NCI-H2227 (cell line): ENCODE data around the gene MCEE.
"Not testable (repeated sequence)": the region's sequence is repeated elsewhere in the genome, so short reads cannot be mapped to it uniquely, and the experiment has no call there.

ENCODE experiments used
- DNase-seq: peaks from one replicate; lab custom pipeline; 2025; ENCODE audit not compliant: unreplicated experiment; lab: John Stamatoyannopoulos, UW

MCEE gene

DNA sequence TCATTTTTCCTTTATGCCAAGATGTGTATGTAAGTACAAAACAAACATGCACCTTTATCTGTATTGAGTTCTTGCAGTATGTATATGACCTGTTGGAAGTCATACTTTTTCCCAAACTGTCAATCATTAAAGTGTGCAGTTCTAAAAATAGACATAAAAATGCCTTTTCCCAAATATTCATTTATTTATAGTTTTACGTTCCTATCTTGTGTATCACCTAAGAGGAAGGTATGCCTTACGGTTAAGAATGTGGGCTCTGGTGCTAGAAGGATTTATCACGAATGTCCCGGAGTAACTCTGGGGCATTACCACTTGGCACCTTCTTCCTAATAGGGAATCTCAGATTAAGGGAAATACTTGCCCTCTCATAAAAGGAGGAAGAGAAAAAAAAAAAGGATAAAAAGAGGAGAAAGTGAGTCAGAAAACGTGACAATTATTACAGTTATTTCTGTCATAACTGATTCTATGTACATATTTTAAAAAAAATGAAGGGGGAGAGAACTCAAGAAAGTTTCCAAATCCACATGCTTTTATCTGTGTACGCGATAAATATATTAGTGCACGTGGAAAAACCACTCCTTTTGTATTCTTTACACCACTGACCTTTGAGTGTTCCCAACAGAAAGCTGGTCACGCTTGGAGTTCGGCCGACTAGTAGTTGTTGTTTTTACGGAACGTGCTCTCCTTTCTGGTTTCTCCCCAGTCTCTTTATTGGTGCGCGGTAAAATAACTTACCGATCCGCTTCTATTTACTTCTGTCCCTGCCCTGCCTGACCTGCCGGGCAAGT lies 721 bp downstream of the MCEE start:
- DNase-seq = no peak

DNA sequence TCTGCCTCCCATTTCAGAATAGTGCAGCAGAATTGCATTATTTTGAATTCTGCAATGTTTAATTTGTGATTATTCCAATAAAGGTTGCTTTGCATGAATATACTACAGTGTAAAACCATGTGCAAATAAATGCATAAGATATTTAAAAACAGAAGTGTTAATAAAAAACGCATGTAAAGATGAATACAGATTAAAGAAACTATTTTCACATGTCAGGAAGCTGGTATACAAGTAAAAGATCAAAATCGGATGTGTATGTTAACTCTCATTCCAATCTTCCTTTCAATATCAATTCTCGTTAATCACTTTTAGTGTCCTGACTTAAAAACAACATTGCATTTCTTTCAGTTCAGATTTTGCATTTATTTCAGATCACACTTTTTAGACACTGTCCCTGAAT lies 3.1 kb downstream of the MCEE start:
- no peak for DNase-seq

DNA sequence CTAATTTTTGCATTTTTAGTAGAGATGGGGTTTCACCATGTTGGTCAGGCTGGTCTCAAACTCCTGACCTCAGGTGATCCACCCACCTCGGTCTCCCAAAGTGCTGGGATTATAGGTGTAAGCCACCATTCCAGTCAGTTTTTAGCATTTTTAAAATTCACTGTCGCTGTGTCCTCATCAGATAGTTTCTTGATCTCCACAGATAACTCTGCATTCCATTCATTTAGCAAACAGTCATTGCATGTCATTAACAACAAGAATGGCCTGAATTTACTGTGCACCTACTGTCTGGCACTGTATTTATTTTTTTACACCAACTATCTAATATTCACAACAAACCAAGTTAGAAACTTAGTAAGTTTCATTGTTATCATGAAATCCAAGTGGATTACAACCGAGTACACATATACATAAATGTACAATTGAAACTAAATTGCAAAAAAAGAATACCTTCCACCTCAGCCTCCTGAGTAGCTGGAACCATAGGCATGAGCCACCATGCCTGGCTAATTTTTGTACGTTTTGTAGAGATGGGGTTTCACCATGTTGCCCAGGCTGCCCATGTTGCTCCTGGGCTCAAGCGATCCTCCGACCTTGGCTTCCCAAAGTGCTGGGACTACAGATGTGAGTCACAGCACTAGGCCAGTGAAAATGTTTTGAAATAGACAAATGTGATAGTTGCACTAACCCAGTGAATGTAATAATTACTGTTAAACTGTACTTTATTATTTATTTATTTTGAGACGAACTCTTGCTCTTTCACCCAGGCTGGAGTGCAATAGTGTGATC lies 4.3 kb downstream of the MCEE start:
- no peak for DNase-seq

DNA sequence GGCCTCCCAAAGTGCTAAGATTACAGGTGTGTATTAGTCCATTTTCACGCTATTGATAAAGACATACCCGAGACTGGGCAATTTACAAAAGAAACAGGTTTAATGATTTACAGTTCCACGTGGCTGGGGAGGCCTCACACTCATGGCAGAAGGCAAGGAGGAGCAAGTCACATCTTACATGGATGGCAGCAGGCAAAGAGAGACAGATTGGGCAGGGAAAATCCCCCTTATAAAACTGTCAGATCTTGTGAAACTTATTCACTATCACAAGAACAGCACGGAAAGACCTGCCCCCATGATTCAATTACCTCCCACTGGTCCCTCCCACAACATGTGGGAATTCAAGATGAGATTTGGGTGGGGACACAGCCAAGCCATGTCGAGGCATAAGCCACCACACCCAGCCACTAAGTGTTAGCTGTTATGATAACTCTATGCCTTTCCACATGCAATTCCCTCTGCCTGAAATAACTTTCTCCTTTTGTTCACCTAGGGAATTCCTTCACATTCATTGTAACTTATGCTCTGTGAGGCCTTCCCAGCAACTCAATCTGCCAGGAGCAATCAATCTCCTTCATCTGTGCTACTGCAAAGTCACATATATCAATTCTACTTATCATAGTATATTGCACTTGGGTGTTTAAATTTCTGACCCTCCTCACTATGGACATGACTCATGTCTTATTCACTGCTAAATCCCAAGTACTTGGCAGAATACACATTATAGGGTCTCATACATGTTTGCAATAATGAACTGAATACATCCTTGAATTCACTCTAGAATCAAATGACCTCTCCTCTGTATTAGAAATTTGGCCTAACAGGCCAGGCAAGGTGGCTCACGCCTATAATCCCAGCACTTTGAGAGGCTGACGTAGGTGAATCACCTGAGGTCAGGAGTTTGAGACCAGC lies 7.4 kb downstream of the MCEE start:
- DNase-seq = no peak

DNA sequence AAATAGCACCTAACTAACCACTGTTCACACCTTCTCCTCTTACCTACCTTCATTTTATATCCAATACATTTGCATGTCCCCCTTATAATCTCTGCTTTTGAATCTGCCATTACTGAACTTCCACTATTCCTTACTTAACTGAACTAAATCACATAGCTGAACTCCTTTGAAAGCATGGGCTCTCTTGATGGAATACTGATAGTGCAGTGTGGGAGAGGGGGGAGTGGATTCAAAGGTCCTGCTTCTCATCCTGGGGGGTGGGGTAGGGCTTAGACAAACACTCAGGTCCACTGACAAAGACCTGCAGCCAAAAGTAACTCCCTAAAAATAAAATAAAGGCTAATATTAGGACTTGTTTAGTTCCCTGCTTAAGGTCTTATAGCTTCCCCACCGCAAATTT lies 8.6 kb downstream of the MCEE start:
- no peak for DNase-seq

DNA sequence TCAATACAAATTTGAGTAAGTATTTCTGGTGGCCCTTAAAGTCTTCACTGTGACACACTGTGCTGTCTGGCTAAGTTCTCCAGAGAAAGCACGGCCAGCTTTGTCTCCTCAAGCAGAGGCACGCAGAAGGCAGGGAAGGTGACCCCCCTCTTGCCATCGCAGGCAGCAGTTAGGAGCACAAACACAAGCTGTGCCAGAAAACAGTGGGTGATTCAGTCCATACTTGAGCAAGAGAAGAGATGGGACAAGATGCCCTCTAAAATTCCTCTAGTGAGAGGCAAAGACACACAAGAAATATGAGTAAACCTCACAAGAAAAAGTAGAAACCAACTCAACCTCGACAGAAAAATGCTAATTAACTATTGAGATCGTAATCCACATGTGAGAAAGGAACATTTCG lies 9.8 kb downstream of the MCEE start:
- DNase-seq = no peak

DNA sequence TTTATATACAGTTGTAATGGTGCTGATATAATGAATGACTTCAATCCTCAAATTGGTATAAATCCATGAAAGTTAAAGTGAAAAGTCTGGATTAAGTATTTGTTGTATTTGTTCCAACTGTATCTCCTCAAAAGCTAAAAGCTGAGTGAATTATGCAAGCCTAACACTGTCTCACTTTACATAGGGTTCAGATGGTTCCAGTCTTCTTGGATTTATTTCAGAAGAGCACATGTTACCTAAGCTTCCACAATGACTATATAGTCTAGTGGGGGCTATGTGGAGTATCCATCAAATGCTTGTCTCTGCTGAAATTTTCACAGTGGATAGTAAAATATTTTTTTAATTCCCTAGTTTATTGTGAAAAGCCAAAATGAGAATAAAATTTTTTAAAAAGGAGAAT lies 13.0 kb downstream of the MCEE start:
- DNase-seq = no peak

DNA sequence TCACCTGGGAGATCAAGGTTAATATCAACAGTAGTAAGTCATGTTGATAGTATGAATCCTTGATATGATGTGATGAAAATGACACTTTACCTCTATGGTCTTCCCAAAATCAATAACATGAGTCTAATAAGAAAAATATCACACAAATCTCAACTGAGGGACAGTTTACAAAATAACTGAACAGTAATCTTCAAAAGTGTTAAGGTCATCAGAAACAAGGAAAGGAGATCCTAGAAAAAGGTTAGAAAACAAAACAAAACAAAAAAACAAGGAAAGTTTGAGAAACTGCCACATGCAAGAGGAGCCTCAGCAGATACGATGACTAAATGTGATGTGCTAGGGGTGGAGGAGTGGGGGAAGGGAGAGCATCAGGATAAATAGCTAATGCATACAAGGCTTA lies 16.2 kb downstream of the MCEE start:
- DNase-seq = no peak

DNA sequence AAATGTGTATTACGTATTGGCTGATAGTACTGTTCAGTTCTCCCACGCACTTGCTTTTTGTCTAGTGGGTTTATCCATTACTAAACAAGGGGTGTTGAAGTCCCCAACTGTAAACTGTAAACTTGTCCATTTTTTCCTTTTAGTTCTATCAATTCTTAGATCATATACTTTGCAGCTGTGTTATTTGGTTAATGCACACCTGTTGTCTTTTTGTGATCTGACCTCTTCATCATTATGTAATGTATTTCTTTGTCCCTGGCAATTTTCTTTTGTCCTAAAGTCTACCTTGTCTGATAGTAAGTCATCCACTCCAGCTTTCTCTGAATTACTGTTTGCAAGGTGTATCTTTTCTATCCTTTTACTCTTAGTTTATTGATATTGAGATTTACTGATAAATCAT lies 21.9 kb downstream of the MCEE start:
- no peak for DNase-seq

DNA sequence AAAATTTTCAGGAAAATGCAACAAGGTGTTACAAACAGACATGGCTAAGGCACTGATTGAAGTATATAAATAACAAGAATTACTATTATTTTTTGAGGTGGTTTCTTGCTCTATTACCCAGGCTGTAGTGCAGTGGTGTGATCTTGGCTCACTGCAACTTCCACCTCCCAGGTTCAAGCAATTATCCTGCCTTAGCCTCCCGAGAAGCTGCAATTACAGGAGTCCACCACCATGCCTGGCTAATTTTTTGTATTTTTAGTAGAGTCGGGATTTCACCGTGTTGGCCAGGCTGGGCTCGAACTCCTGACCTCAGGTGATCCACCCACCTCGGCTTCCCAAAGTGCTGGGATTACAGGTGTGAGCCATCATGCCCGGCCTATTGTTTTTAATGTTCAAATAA lies 23.6 kb downstream of the MCEE start:
- not testable (repeated sequence) for DNase-seq

DNA sequence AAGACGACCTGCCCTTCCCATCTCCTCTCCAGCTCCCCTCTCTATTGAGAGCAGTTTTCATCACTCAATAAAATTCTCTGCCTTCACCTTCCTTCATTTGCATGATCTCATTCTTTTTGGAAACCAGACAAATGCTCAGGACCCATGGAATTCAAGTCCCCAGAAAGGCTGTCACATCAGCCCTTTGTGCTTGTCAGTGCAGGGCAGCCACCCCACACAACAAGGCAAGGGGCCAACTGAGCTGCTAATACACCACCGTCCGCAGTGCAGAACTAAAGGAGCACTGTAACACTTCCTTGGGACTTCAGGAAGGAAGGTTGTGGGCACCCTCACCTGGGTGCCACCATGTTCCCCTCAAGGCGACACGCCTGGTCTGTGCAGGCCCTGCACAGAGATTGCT lies 26.2 kb downstream of the MCEE start:
- no peak for DNase-seq

DNA sequence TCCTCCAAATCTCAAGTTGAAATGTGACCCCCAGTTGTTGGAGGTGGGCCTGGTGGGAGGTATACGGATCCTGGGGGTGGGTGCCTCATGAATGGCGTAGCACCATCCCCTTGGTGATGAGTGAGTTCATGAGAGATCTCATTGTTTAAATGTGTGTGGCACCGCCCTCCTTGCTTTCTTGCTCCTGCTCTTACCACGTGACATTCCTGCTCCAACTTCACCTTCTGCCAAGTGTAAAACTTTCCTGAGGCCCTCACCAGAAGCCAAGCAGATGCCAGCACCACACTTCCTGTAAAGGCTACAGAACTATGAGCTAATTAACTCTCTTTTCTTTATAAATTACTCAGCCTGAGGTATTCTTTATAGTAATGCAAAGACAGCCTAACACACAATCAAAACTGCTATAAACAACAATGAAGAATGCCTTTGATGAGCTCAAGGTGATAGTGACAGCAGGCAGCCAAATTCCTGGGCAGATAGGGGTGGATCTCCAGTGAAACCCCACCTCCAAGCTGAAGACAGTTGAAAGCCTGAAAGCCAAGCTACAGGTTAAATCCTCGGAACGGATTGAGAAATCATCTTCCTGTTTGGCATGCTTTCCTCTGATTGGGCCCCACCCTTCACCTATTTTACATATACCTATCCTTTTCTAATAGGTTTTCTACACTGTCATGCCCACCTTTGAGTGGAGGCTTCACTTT lies 26.9 kb downstream of the MCEE start:
- DNase-seq = no peak

DNA sequence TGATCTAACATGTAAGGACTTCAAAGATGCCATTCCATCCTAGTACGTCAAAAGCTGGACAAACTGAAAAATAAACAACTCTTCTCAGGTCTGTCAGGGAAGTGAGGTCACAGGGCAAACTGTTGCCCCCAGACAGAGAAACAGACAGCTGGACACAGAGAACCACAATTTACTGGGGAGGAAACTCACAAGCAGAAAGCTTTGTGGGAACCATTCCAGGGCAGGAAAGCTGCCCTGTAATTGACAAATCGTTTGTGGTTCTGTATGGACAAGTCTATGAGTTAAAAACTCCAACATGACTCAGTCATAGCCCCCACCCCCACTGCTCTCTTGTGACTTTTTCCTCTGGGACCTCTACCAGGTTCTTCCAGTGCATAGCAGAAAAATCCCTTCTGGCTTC lies 28.4 kb downstream of the MCEE start:
- no peak for DNase-seq

DNA sequence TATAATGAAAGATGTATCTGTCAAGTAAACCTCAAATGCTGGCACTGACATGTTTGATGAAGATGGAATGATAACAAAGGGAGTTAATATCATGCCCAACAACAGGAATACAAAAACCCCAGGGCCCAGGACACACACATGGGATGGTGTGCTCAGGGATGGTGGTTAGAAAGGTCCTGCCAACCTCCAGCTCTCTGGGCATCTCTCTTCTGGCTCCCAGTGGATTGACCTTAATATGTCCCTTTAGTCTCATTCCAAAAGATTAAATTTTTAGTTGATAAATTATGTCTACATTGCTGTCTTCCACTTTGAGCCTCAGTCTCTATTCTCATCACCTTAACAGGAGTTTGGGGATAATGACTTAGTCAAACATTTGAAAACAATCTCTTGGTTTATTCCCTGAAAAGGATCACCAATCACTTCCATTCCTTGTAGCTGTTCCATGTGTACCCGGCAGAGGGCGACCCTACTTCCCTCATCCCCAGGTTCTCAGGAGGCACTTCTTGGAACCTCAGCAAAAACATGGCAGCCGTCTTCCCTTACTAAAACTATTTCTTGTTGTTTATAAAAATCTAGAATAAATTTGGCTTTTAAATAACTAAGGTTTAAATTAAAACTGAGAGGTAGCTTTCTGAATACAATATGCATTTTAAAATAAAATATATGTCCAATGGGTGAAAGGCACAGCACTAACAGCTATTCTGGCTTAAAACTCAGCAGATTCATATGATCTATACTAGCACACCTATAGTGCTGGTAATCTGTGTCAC lies 29.6 kb downstream of the MCEE start:
- peak; percentile 60 for DNase-seq

DNA sequence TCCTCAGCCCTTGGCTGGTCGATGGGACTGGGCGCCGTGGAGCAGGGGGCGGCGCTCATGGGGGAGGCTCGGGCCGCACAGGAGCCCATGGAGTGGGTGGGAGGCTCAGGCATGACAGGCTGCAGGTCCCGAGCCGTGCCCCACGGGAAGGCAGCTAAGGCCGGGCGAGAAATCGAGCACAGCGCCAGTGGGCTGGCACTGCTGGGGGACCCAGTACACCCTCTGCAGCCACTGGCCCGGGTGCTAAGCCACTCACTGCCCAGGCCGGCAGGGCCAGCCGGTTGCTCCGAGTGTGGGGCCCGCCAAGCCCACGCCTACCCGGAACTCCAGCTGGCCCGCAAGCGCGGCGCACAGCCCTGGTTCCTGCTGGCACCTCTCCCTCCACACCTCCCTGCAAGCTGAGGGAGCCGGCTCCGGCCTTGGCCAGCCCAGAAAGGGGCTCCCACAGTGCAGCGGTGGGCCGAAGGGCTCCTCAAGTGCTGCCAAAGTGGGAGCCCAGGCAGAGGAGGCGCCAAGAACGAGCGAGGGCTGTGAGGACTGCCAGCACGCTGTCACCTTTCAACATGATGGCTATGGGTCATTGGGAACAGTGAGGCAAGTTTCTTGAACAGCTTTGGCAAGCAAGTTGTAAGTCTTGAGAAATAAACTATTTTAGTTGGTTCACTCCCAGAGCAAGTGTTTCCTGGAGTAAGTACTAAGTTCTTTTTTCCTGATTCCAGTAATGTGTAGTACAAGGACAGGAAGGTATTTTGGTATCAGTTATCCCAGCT lies 37.4 kb downstream of the MCEE start:
- DNase-seq = not testable (repeated sequence)

DNA sequence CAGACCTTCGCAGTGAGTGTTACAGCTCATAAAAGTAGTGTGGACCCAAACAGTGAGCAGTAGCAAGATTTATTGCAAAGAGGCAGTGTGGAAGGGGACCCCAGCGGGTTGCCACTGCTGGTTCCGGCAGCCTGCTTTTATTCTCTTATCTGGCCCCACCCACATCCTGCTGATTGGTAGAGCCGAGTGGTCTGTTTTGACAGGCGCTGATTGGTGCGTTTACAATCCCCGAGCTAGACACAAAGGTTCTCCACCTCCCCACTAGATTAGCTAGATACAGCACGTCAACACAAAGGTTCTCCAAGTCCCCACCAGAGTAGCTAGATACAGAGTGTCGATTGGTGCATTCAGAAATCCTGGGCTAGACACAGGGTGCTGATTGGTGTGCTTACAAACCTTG lies 38.2 kb downstream of the MCEE start:
- DNase-seq = not testable (repeated sequence)

DNA sequence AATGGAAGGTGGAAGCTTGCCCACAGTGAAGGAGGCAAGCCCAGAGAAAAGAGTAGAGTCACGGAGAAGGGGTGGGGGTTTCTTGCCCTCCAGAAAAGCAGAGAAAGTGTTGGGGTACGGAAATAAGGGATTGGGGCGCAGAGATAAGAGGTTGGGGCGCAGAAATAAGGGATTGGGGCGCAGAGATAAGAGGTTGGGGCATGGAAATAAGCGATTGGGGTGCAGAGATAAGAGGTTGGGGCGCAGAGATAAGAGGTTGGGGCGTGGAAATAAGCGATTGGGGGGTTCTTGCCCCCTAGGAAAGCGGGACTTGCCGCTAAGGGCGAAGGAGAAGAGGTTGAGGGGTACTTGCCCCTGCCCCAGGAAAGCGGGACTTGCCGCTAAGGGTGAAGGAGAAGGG lies 40.6 kb downstream of the MCEE start:
- not testable (repeated sequence) for DNase-seq

DNA sequence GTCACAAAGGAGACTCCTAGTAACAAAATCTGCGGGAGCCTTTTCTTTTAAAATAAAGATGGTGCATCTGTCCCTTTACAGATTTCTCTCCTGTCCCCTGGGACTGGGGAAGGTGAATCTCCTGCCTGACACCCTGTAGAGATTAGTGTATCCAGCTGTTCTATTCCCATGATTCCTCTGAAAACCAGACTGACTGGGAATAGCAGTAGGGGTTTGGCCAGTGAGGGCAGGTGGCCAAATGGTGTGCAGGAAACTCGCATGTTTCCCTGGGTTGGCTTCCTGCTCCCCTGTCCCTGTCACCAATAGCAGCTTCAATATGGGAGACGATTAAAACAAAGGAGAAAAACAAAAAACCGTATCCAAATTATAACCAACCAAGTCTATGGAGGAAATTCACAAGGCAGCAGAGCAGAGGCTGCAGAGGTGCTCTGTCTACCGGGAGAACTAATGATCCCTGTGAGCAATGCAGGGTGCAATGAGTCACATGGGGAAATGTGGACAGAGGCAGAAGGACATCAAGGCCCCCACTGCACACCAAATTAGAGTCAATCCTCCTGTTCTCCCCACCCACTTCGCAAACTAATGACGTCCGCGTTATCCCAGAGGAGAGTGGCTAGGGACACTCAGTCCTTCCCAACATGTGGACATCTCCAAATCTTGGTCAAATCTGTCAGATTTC lies 44.6 kb downstream of the MCEE start:
- not testable (repeated sequence) for DNase-seq
